NT2/D1 (cell line): Measurements from ENCODE around the gene DOCK7.

Experiments
- YY1 ChIP-seq: IDR thresholded peaks from 2 replicates; pipeline ENCODE4 v1.6.1; 2011; ENCODE audit not compliant: insufficient read length, insufficient read depth
- ZNF274 ChIP-seq: IDR thresholded peaks from 2 replicates; pipeline ENCODE4 v1.6.1; 2011; ENCODE audit warnings: mild to moderate bottlenecking, low read depth, low read length

DNA sequence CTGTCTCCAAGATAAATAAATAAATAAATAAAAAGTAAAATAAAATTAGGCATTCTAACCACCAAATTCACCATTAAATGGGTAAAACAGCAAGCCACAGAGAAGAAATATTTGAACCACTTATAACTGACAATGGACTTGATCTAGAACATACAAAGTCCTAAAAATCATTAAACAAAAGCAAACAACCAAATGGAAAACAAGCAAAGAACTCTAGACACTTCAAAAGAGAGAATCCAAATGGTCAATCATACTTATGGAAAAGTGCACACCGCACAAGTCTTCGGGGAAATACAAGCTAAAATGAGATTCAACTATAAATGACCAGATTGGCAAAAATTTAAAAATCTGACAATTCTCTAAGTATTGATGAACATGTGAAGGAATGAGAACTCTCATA is 164.3 kb downstream of the DOCK7 start:
- no peak for TF ChIP-seq YY1
- no peak for TF ChIP-seq ZNF274
